Liver (tissue), 3 donors: ENCODE data around the gene GNG7.

Source experiments
- CTCF ChIP-seq: fragments of 150-350 bp; IDR thresholded peaks from 2 replicates; pipeline ENCODE4 v1.5.1; 2017; ENCODE audit warnings: improper control_type of control experiment, low read depth, low read length; ENCODE audit not compliant: missing input control
- FOXA1 ChIP-seq: IDR thresholded peaks from 2 replicates; pipeline ENCODE4 v1.6.1; 2016; ENCODE audit warnings: antibody characterized with exemption
- GABPA ChIP-seq, 2 donors: IDR thresholded peaks in 1 of 2; conservative IDR thresholded peaks in 1 of 2; 2 replicates each; pipeline ENCODE4 v1.6.1; 2016; ENCODE audit warnings: antibody characterized with exemption in 2 of 2, mild to moderate bottlenecking in 1 of 2, moderate library complexity in 1 of 2
- HNF4G ChIP-seq: IDR thresholded peaks from 2 replicates; pipeline ENCODE4 v1.6.1; 2016; ENCODE audit warnings: antibody characterized with exemption
- JUND ChIP-seq, 2 donors: IDR thresholded peaks; 2 replicates each; pipeline ENCODE4 v1.6.1; 2016; ENCODE audit warnings: antibody characterized with exemption in 2 of 2
- MAX ChIP-seq: IDR thresholded peaks from 2 replicates; pipeline ENCODE4 v1.6.1; 2016; ENCODE audit warnings: antibody characterized with exemption
- RAD21 ChIP-seq, 2 donors: IDR thresholded peaks; 2 replicates each; pipeline ENCODE4 v1.6.1; 2016; ENCODE audit warnings: antibody characterized with exemption in 2 of 2, mild to moderate bottlenecking in 2 of 2
- REST ChIP-seq: IDR thresholded peaks from 2 replicates; pipeline ENCODE4 v1.6.1; 2016; ENCODE audit warnings: antibody characterized with exemption, mild to moderate bottlenecking
- SP1 ChIP-seq: IDR thresholded peaks from 2 replicates; pipeline ENCODE4 v1.6.1; 2018; ENCODE audit warnings: antibody characterized with exemption, mild to moderate bottlenecking
- TAF1 ChIP-seq: conservative IDR thresholded peaks from 2 replicates; pipeline ENCODE4 v1.6.1; 2016; ENCODE audit warnings: antibody characterized with exemption, mild to moderate bottlenecking
- YY1 ChIP-seq: IDR thresholded peaks from 2 replicates; pipeline ENCODE4 v1.6.1; 2016; ENCODE audit warnings: antibody characterized with exemption, mild to moderate bottlenecking
- ZBTB33 ChIP-seq: IDR thresholded peaks from 2 replicates; pipeline ENCODE4 v1.6.1; 2016; ENCODE audit warnings: antibody characterized with exemption
- TF ChIP-seq, protein P1 (sequence below): IDR thresholded peaks from 2 replicates; pipeline ENCODE4 v1.6.1; 2016; ENCODE audit warnings: antibody characterized with exemption
- donor health status: healthy.
- donor health status: healthy.

DNA sequence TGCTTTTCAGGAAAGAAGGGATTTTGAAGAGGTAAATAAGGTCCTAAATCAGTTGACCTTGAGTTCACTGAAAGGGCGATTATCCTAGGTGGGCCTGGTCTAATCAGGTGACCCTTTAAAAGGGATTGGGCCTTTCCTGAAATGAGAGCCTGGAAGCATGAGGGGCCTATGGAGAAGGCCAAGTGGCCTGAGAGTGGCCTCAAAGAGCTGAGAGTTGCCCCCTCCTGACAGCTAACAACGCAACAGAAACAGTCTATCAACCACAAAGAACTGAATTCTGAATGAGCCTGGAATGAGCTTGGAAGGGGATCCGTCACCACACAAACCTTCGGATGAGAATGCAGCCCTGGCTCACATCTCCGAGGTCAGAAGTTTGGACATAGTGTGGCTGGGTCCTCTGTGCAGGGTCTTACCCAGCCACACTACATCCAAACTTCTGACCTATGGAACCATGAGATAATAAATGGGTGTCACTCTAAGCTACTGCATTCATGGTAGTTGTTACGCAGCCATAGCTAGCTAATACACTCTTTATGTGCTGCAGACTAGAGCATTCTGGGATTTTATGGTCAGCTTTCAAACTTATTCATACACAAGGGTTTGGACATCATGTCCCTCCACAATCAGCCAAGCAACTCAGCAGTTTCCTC, 72.0 kb downstream of the GNG7 start:
- no peak for TF ChIP-seq SP1
- TF ChIP-seq RAD21 (IDR thresholded peaks at IDR 0.05), result no peak
- no peak for TF ChIP-seq TAF1
- TF ChIP-seq CTCF, result no peak
- TF ChIP-seq FOXA1, result no peak
- no peak for TF ChIP-seq YY1
- no peak for TF ChIP-seq REST
- no peak for TF ChIP-seq HNF4G
- TF ChIP-seq MAX, result no peak
- no peak for TF ChIP-seq JUND (IDR thresholded peaks at IDR 0.05)
- TF ChIP-seq, protein P1, sequence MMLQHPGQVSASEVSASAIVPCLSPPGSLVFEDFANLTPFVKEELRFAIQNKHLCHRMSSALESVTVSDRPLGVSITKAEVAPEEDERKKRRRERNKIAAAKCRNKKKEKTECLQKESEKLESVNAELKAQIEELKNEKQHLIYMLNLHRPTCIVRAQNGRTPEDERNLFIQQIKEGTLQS, result no peak
- no peak for TF ChIP-seq GABPA (IDR thresholded peaks at IDR 0.05 in 1 of 2, conservative IDR thresholded peaks at IDR 0.05 in 1 of 2)
- TF ChIP-seq ZBTB33, result no peak
